ENCODE results near the gene HIF1AN.
A peak's percentile ranks its signal among the peaks of the same experiment; 100 is the strongest.

Gene HIF1AN

DNA sequence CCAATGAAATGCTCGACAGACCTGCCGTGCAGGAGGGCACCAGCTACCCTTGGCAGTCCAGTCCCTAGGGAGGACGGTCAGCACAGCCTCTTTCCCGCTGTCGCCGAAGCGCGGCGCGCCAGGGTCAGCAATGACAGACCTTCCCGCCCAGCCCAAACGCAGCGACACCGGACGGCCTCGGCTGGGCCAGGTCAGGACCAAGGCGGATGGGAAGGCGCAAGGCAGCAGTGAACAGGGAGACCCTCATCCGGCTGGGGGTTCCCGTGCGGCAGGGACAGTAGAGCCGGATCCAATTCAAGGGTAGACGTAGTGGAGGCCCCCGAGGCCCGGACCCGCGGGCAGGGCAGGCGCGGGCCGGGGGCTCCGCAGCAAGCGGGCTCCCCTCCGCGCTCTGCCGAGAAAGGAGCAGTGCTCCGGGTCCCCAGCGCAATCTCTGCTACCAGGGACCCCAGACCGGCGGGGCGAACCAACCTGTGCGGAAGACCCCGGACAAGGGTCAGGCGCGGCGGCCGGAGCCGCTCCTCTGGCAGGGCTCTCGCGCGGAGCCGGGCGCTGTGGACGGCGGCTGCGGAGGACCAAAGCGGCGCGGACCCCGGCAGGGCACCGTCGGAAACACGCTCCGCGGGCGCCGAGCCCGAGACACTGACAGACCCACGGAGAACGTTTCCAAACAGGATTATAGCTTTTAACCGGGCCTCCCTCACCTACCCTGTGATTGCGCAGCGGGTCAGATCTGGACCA is 16.3 kb upstream of the HIF1AN start, which contains the start of gene SEC31B:
TSS of gene SEC31B (minus strand) at position 551 of the 741 bp plus-strand sequence. CDS start 2,909 bp downstream, outside the sequence.
- TF ChIP-seq, protein P1, sequence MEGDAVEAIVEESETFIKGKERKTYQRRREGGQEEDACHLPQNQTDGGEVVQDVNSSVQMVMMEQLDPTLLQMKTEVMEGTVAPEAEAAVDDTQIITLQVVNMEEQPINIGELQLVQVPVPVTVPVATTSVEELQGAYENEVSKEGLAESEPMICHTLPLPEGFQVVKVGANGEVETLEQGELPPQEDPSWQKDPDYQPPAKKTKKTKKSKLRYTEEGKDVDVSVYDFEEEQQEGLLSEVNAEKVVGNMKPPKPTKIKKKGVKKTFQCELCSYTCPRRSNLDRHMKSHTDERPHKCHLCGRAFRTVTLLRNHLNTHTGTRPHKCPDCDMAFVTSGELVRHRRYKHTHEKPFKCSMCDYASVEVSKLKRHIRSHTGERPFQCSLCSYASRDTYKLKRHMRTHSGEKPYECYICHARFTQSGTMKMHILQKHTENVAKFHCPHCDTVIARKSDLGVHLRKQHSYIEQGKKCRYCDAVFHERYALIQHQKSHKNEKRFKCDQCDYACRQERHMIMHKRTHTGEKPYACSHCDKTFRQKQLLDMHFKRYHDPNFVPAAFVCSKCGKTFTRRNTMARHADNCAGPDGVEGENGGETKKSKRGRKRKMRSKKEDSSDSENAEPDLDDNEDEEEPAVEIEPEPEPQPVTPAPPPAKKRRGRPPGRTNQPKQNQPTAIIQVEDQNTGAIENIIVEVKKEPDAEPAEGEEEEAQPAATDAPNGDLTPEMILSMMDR (IDR thresholded peaks at IDR 0.05; ENCODE audit: low read depth, low read length, missing control alignments), result no peak
- peak within 1 kb of the TSS; percentile 38 for H3K4me3 ChIP-seq (replicated peaks; ENCODE audit: low read depth, low read length)
- no peak for DNase-seq (ENCODE audit: extremely low read depth, low read depth)

DNA sequence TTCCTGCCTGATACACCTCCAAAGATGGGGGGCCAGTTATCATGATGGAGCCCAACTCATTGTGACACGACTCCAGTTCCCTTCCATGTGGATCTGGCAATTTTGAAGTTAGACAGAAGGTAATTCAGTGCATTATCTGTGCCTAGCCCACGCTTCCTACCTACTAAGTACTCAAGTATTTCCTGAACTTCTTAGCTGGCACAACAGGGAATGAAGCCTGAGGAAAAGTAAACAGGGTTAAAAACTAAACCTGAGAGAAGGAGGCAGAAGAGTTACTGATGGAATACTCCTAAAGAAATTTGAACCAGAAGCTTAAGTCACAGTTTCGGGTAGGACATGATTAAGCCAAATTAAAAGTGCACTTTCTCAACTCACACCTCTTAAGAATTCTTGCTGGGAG is 14.9 kb upstream of the HIF1AN start:
- TF ChIP-seq, protein P1 (IDR thresholded peaks at IDR 0.05; ENCODE audit: low read depth, low read length, missing control alignments), result no peak
- no peak overlapping the region for H3K4me3 ChIP-seq (replicated peaks; ENCODE audit: low read depth, low read length)
- no peak for DNase-seq (ENCODE audit: extremely low read depth, low read depth)

DNA sequence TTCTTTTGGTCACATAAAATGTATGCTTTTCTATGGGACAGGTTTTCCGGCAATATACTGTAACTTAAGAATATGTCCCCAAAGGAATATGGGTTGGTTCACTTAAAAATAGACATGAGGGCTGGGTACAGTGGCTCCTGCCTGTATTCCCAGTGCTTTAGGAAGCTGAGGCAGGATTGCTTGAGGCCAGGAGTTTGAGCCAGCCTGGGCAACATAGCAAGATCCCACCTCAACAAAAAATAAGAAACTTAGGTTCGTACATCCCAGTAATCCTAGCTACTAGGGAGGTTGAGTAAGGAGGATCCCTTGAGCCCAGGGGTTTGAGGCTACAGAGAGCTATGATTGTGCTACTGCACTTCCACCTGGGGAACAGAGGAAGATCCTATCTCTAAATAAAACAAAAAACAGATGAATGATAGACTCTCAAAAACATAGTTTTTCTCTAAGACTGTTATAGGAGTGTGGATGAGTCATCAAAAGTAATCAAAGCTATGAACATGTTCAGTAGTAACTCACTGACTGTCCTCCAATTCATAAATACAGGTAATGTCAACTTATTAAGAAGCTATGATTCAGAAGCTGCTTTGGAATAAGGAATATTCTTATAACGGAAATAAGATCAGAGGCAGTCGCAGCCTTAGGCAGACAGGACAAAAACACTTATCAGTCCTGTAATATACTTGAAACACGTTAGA is 13.5 kb upstream of the HIF1AN start:
- TF ChIP-seq, protein P1 (IDR thresholded peaks at IDR 0.05; ENCODE audit: low read depth, low read length, missing control alignments), result no peak
- DNase-seq (ENCODE audit: extremely low read depth, low read depth), result no peak
- no peak overlapping the region for H3K4me3 ChIP-seq (replicated peaks; ENCODE audit: low read depth, low read length)

DNA sequence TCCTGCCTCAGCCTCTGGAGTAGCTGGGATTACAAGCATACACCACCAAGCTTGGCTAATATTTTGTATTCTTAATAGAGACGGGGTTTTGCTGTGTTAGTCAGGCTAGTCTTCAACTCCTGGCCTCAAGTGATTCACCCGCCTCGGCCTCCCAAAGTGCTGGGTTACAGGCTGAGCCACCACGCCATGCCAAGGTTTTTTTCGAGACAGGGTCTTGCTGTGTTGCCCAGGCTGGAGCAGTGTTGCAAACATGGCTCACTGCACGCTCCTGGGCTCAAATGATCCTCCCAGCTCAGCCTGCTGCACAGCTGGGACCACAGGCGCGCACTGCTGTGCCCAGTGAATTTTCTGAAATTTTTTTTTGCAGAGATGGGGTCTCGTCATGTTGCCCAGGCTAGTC is 12.8 kb upstream of the HIF1AN start:
- no peak for DNase-seq (ENCODE audit: extremely low read depth, low read depth)
- TF ChIP-seq, protein P1 (IDR thresholded peaks at IDR 0.05; ENCODE audit: low read depth, low read length, missing control alignments), result no peak
- H3K4me3 ChIP-seq (replicated peaks; ENCODE audit: low read depth, low read length), result no peak overlapping the region

DNA sequence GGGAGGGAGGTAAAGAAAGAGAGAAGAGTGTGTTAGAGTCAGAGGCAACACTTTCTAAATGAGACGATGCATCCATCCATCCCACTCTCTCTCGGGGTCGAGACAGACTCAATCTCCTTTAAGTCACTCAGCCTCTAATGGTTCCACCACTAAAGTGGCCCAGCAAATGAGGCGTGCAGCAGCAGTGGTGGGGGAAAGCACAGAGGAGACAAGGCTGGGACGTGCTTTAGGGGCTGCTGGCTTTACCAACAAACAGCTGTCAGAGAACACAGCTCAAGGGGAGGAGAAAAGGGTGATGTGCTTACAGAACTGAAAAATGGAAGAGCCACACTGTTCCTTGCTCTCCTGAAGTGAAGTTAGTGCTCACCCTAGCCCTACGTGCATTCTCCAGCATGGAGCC is 11.5 kb upstream of the HIF1AN start:
- DNase-seq (ENCODE audit: extremely low read depth, low read depth), result no peak
- TF ChIP-seq, protein P1 (IDR thresholded peaks at IDR 0.05; ENCODE audit: low read depth, low read length, missing control alignments), result no peak
- no peak overlapping the region for H3K4me3 ChIP-seq (replicated peaks; ENCODE audit: low read depth, low read length)

DNA sequence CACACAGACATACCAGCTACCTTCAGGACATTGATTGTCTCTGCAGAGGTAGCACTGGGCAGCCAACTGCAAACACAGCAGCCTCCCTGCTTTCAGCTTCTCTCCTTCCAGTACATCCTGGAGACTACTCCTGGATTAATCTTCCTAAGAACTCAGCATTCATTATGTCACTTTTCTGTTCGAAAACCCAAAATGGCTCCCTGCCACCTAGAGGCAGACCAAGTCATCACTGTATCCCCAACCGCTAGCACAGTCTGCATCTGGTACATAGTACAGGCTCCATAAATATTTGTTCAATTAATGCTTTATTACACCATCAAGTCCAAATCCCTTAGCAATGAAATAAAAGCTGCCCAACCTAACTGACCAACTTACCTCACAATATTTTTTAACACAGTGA is 11.1 kb upstream of the HIF1AN start:
- no peak overlapping the region for H3K4me3 ChIP-seq (replicated peaks; ENCODE audit: low read depth, low read length)
- no peak for DNase-seq (ENCODE audit: extremely low read depth, low read depth)
- TF ChIP-seq, protein P1 (IDR thresholded peaks at IDR 0.05; ENCODE audit: low read depth, low read length, missing control alignments), result peak; percentile 14
